NCI-H460 (cell line): ENCODE data around the gene AFDN. TPM values are rescaled to one million over a fixed set of nuclear protein-coding genes. Genes with fewer than 3 reads are reported as not detected.
"Not testable (repeated sequence)": the region's sequence is repeated elsewhere in the genome, so short reads cannot be mapped to it uniquely, and the experiment has no call there.

Source experiments
- DNase-seq: peaks from one replicate; pipeline ENCODE4 v3.0.0-alpha.2; 2016; ENCODE audit warnings: low read depth; ENCODE audit errors: extremely low read depth
- total RNA-seq: library from RNA; depleted of rRNA; stranded (reverse); fragments of >200 nt; shearing (Covaris generic); gene quantifications from 2 replicates; pipeline ENCODE4 v1.2.3, GENCODE V29; 2014

AFDN gene
- total RNA-seq, 1 experiment from 2014 or later = 37.0 TPM

GRCh38 chr6:167973148-167973885 is 146.6 kb downstream of the AFDN start:
- DNase-seq = no peak

- DNase-seq = no peak
Measured at GRCh38 chr6:167974640-167975344, 148.1 kb downstream of the AFDN start.

- no peak for DNase-seq
Measured at GRCh38 chr6:167975458-167975857, 148.7 kb downstream of the AFDN start.

- DNase-seq = not testable (repeated sequence)
Measured at GRCh38 chr6:167976116-167976657, 149.5 kb downstream of the AFDN start.

- DNase-seq = no peak
Measured at GRCh38 chr6:167976708-167977107, 150.0 kb downstream of the AFDN start.

GRCh38 chr6:167977717-167978467 is 151.2 kb downstream of the AFDN start:
- DNase-seq = no peak

GRCh38 chr6:167978607-167979006 is 151.9 kb downstream of the AFDN start:
- no peak for DNase-seq

- DNase-seq = no peak
Measured at GRCh38 chr6:167979436-167980139, 152.9 kb downstream of the AFDN start.

- no peak for DNase-seq
Measured at GRCh38 chr6:167980911-167981580, 154.3 kb downstream of the AFDN start.

- DNase-seq = no peak
Measured at GRCh38 chr6:167981916-167982462, 155.3 kb downstream of the AFDN start.

GRCh38 chr6:167984144-167984719 is 157.5 kb downstream of the AFDN start:
- no peak for DNase-seq

- no peak for DNase-seq
Measured at GRCh38 chr6:167984876-167985604, 158.3 kb downstream of the AFDN start.

GRCh38 chr6:167985911-167986595 is 159.3 kb downstream of the AFDN start:
- DNase-seq = no peak

- no peak for DNase-seq
Measured at GRCh38 chr6:167987396-167988153, 160.9 kb downstream of the AFDN start.

GRCh38 chr6:167988154-167988495 is 161.4 kb downstream of the AFDN start:
- DNase-seq = no peak

- no peak for DNase-seq
Measured at GRCh38 chr6:167988945-167989841, 162.5 kb downstream of the AFDN start.
